Duodenal mucosa (tissue), 2 donors: ENCODE data around the gene ALOX5.

Source experiments
- H3K27ac ChIP-seq: one replicate; pipeline ENCODE4 v1.7.0; 2013; ENCODE audit warnings: low read depth, low read length
- H3K27me3 ChIP-seq, 2 donors: one replicate each; pipeline ENCODE4 v1.7.0; 2013; ENCODE audit warnings: low read length in 2 of 2, control low read depth in 1 of 2; ENCODE audit not compliant: insufficient read depth in 2 of 2, control insufficient read depth in 1 of 2
- H3K36me3 ChIP-seq, 2 donors: one replicate each; pipeline ENCODE4 v1.7.0; 2013; ENCODE audit warnings: low read length in 2 of 2, control low read depth in 1 of 2; ENCODE audit not compliant: insufficient read depth in 2 of 2, control insufficient read depth in 1 of 2
- H3K4me1 ChIP-seq, 2 donors: one replicate each; pipeline ENCODE4 v1.7.0; 2013; ENCODE audit warnings: low read length in 2 of 2, control low read depth in 1 of 2; ENCODE audit not compliant: insufficient read depth in 2 of 2, control insufficient read depth in 1 of 2
- H3K4me3 ChIP-seq, 2 donors: one replicate each; pipeline ENCODE4 v1.7.0; 2013; ENCODE audit warnings: low read length in 2 of 2, low read depth in 1 of 2
- H3K9ac ChIP-seq, 2 donors: one replicate each; pipeline ENCODE4 v1.7.0; 2013; ENCODE audit warnings: low read length in 2 of 2, low read depth in 1 of 2
- H3K9me3 ChIP-seq, 2 donors: one replicate each; pipeline ENCODE4 v1.7.0; 2013; ENCODE audit warnings: low read length in 2 of 2, control low read depth in 1 of 2; ENCODE audit not compliant: control insufficient read depth in 1 of 2

The ALOX5 gene

DNA sequence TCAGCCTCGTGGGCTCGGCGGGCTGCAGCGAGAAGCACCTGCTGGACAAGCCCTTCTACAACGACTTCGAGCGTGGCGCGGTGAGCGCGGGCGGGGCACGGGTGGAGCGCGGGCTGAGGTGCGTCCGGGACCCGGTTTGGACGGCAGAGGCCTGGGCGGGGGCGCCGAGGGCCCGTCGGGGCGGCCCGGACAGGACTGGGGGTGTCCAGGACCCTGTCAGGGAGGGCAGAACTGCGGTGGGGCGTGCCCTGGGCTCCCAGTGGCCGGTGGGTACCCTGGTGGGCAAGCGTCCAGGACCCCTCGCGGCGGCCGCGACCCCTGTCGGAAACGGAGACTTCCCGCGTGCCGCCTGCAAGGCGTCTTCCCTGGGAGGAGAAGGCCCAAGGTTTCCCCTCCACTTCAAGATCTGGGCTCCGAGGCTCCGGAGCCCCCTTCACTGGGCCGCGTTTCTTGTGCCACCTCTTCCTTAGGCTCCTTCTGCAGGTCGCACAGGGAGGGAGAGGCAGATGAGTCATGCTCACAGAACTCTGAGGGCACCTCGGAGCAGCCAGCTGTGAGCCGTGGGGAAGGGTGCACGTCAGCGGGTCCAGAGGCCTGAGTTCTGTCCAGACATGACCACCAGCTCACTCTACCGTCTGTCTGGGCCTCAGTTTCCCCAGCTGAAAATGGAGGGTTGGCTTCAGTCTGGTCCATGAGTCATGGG, 485 bp downstream of the ALOX5 start:
- H3K9ac ChIP-seq = peak overlapping the region in 1 of 2 donors; percentile 34

GRCh38 chr10:45375101-45375500, 1.1 kb downstream of the ALOX5 start:
- Histone ChIP-seq H3K4me1 (peaks cover 11 to 25% of the 10 kb centered on the region in 2 donors), H3K27ac (no peak overlapping the region), H3K4me3 (peak overlapping the region; percentile 54 to 67), H3K27me3 (peaks cover 20 to 24% of the 10 kb centered on the region in 2 donors), H3K9me3 (no peaks in the 10 kb centered on the region), H3K36me3 (no peaks in the 10 kb centered on the region), H3K9ac (no peak overlapping the region)

More for the DNA sequence above, 485 bp downstream of the ALOX5 start:
- Histone ChIP-seq H3K27ac (no peak overlapping the region), H3K36me3 (no peaks in the 10 kb centered on the region), H3K9me3 (no peaks in the 10 kb centered on the region), H3K4me1 (peaks cover 11 to 22% of the 10 kb centered on the region in 2 donors), H3K27me3 (peaks cover 20 to 24% of the 10 kb centered on the region in 2 donors), H3K4me3 (peak overlapping the region; percentile 54 to 67)

DNA sequence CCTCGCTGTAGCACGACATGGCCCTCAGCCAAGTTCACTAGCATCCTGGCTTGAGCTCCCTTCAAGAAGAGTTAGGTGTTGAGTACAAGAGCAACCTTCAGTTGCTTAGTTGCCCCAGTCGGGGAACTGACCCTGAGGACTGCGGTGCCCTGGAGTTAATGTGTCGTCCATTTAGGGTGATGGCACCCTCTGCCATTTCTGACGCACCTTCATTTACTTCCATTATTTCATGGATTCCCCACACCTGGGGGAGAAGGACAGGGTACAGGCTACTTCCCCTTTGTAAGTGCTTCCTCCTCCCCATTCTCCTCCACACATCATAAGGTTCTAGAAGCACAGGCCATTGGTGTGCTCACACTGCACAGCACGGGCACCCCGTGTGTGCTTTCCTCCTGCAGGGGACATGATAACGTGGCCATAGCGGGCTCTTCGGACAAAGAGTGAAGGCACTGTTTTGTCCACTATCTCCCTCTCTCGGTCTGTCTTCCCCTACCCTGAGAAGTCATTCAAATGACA, 1.8 kb downstream of the ALOX5 start:
- Histone ChIP-seq H3K9ac (no peak overlapping the region), H3K36me3 (no peaks in the 10 kb centered on the region), H3K4me1 (peaks cover 11 to 25% of the 10 kb centered on the region in 2 donors), H3K4me3 (peak overlapping the region in 1 of 2 donors; percentile 48), H3K27ac (no peak overlapping the region), H3K9me3 (no peaks in the 10 kb centered on the region), H3K27me3 (peaks cover 20 to 24% of the 10 kb centered on the region in 2 donors)

- H3K27ac ChIP-seq = no peak overlapping the region
- peaks cover 11 to 25% of the 10 kb centered on the region in 2 donors for H3K4me1 ChIP-seq
- no peaks in the 10 kb centered on the region for H3K36me3 ChIP-seq
- no peaks in the 10 kb centered on the region for H3K9me3 ChIP-seq
- no peak overlapping the region for H3K9ac ChIP-seq
- no peak overlapping the region for H3K4me3 ChIP-seq
- H3K27me3 ChIP-seq = peaks cover 20 to 24% of the 10 kb centered on the region in 2 donors
Measured at GRCh38 chr10:45376371-45376801, 2.4 kb downstream of the ALOX5 start.

GRCh38 chr10:45377321-45377720, 3.3 kb downstream of the ALOX5 start:
- Histone ChIP-seq H3K4me1 (peaks cover 11 to 25% of the 10 kb centered on the region in 2 donors), H3K9ac (no peak overlapping the region), H3K27me3 (peaks cover 20 to 23% of the 10 kb centered on the region in 2 donors), H3K36me3 (no peaks in the 10 kb centered on the region), H3K4me3 (no peak overlapping the region), H3K27ac (no peak overlapping the region), H3K9me3 (no peaks in the 10 kb centered on the region)

DNA sequence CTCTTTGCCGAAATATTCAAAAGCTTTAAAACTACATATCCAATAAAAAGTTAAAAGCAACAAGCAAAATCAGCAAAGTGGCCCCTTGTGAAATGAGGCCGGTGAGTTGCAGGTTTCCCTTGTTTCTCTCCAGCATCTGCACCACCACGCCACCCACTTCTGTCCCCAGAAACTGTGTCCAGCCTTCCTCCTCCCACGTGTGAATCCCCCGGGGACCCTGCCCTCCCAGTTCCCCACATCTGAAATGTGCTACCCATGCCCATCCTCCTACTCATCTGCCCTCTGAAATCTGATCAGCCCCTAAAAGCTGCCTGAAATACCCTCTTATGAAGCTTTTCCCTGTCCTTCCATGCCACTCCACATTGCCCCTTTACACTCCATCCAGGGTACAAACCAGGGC, 3.8 kb downstream of the ALOX5 start:
- H3K9ac ChIP-seq = no peak overlapping the region
- no peaks in the 10 kb centered on the region for H3K36me3 ChIP-seq
- no peaks in the 10 kb centered on the region for H3K9me3 ChIP-seq
- H3K27ac ChIP-seq = no peak overlapping the region
- H3K4me3 ChIP-seq = no peak overlapping the region
- peaks cover 11 to 25% of the 10 kb centered on the region in 2 donors for H3K4me1 ChIP-seq
- H3K27me3 ChIP-seq = peaks cover 18 to 20% of the 10 kb centered on the region in 2 donors

GRCh38 chr10:45378914-45379726, 5.1 kb downstream of the ALOX5 start:
- H3K36me3 ChIP-seq = no peaks in the 10 kb centered on the region
- no peak overlapping the region for H3K9ac ChIP-seq
- H3K4me3 ChIP-seq = no peak overlapping the region
- H3K9me3 ChIP-seq = no peaks in the 10 kb centered on the region
- H3K4me1 ChIP-seq = peaks cover 11 to 18% of the 10 kb centered on the region in 2 donors
- no peak overlapping the region for H3K27ac ChIP-seq
- H3K27me3 ChIP-seq = peaks cover 11 to 16% of the 10 kb centered on the region in 2 donors

GRCh38 chr10:45379891-45380540, 6.0 kb downstream of the ALOX5 start:
- Histone ChIP-seq H3K27me3 (peaks cover 7 to 8% of the 10 kb centered on the region in 2 donors), H3K27ac (peak overlapping the region; percentile 46), H3K36me3 (no peaks in the 10 kb centered on the region), H3K9me3 (no peaks in the 10 kb centered on the region), H3K4me3 (no peak overlapping the region), H3K9ac (no peak overlapping the region), H3K4me1 (peaks cover 2 to 9% of the 10 kb centered on the region in 2 donors)

GRCh38 chr10:45380903-45381620, 7.0 kb downstream of the ALOX5 start:
- H3K9me3 ChIP-seq = no peaks in the 10 kb centered on the region
- H3K36me3 ChIP-seq = no peaks in the 10 kb centered on the region
- no peak overlapping the region for H3K4me3 ChIP-seq
- no peaks in the 10 kb centered on the region for H3K27me3 ChIP-seq
- peaks cover 0 to 3% of the 10 kb centered on the region in 2 donors for H3K4me1 ChIP-seq
- H3K9ac ChIP-seq = no peak overlapping the region
- no peak overlapping the region for H3K27ac ChIP-seq
